Tibial nerve (tissue), 4 donors: ENCODE results near the gene ASCL2.

Experiments
- EP300 ChIP-seq, 2 donors: sonication (generic); formaldehyde crosslinking; IDR thresholded peaks; one replicate each; pipeline ENCODE4 v1.6.1; 2017; ENCODE audit warnings: antibody characterized with exemption in 2 of 2, mild to moderate bottlenecking in 1 of 2
- POLR2A ChIP-seq, 2 donors: fragments of 450-650 bp; IDR thresholded peaks; one replicate each; pipeline ENCODE4 v1.6.1; 2017; ENCODE audit warnings: antibody characterized with exemption in 2 of 2, mild to moderate bottlenecking in 2 of 2, moderate library complexity in 2 of 2
- TF ChIP-seq, protein P1 (sequence below), 5 experiments: fragments of 200-600 bp in 3 of 5; fragments of 450-650 bp in 2 of 5; sonication (generic) in 3 of 5; IDR thresholded peaks; one replicate each; pipeline ENCODE4 v1.5.1; 2016 to 2019; ENCODE audit warnings: antibody characterized with exemption in 5 of 5, mild to moderate bottlenecking in 3 of 5, moderate library complexity in 2 of 5

DNA sequence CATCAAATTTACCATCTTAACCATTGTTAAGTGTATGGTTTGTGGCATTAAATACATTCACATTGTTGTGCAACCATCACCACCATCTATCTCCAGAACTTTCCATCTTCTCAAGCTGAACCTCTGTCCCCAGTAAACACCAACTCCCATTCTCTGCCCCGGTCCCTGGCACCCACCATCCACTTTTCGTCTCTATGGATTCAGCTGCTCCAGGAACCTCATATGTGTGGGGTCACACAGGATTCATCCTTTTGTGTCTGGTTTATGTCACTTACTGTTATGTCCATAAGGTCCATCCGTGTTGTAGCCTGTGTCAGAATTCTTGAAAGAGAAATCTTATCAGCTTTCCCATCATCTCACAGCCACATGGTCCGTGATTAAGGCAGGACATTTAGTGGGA is 47.7 kb upstream of the ASCL2 start:
- TF ChIP-seq, protein P1, sequence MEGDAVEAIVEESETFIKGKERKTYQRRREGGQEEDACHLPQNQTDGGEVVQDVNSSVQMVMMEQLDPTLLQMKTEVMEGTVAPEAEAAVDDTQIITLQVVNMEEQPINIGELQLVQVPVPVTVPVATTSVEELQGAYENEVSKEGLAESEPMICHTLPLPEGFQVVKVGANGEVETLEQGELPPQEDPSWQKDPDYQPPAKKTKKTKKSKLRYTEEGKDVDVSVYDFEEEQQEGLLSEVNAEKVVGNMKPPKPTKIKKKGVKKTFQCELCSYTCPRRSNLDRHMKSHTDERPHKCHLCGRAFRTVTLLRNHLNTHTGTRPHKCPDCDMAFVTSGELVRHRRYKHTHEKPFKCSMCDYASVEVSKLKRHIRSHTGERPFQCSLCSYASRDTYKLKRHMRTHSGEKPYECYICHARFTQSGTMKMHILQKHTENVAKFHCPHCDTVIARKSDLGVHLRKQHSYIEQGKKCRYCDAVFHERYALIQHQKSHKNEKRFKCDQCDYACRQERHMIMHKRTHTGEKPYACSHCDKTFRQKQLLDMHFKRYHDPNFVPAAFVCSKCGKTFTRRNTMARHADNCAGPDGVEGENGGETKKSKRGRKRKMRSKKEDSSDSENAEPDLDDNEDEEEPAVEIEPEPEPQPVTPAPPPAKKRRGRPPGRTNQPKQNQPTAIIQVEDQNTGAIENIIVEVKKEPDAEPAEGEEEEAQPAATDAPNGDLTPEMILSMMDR (IDR thresholded peaks at IDR 0.05) = no peak
- TF ChIP-seq POLR2A (IDR thresholded peaks at IDR 0.05) = no peak
- no peak for TF ChIP-seq EP300 (IDR thresholded peaks at IDR 0.05)
